ENCODE data around the gene B4GALT4.

B4GALT4 gene

DNA sequence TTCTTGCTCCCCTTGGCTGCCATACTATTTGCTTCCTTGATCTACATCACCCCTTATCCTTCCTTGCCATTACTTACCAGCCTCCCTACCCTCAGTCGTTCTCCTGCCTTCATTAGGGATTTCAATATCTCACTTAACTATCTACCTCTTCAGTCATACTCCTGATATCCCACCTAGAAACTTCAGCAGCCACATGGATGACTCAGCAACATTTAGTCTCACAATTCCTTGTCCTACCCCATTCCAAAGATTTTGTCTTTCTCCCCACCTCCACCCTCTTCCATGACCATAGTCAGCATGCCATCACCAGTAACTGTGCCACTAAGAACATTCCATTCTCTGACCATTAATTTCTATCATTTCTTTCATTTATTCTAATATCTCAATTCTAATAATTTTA lies 48.9 kb downstream of the B4GALT4 start:
- in situ Hi-C loops (cut with MboI; ENCODE audit: low sequenced_read_pairs, unreplicated experiment): no loop called here
- TF ChIP-seq, protein P1, sequence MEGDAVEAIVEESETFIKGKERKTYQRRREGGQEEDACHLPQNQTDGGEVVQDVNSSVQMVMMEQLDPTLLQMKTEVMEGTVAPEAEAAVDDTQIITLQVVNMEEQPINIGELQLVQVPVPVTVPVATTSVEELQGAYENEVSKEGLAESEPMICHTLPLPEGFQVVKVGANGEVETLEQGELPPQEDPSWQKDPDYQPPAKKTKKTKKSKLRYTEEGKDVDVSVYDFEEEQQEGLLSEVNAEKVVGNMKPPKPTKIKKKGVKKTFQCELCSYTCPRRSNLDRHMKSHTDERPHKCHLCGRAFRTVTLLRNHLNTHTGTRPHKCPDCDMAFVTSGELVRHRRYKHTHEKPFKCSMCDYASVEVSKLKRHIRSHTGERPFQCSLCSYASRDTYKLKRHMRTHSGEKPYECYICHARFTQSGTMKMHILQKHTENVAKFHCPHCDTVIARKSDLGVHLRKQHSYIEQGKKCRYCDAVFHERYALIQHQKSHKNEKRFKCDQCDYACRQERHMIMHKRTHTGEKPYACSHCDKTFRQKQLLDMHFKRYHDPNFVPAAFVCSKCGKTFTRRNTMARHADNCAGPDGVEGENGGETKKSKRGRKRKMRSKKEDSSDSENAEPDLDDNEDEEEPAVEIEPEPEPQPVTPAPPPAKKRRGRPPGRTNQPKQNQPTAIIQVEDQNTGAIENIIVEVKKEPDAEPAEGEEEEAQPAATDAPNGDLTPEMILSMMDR (IDR thresholded peaks at IDR 0.05; ENCODE audit: borderline replicate concordance, control extremely low read depth, extremely low read depth, insufficient read depth, missing control alignments): no peak
- DNase-seq (ENCODE audit: low spot score): no peak

DNA sequence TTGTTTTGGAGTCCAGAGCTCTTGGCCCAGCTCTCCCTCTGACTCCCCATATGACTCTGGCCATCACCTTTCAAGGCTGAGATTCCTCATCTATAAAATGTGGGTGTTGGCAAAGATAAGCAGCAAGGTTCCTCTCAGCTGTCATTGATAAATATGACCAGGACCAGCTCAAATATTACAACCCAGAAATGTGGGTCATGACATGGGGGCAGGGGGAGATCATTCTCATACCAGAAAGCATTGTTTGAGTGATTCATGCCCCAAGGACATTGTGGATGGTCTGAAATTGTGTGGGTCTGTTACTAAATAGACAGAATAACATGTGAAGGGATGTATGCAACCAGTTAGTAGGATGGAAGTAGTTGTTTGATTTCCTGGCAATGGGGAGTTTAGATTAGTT lies 53.4 kb downstream of the B4GALT4 start:
- DNase-seq (ENCODE audit: low spot score): no peak
- TF ChIP-seq, protein P1 (IDR thresholded peaks at IDR 0.05; ENCODE audit: borderline replicate concordance, control extremely low read depth, extremely low read depth, insufficient read depth, missing control alignments): no peak
- in situ Hi-C loops (cut with MboI; ENCODE audit: low sequenced_read_pairs, unreplicated experiment): no loop called here

DNA sequence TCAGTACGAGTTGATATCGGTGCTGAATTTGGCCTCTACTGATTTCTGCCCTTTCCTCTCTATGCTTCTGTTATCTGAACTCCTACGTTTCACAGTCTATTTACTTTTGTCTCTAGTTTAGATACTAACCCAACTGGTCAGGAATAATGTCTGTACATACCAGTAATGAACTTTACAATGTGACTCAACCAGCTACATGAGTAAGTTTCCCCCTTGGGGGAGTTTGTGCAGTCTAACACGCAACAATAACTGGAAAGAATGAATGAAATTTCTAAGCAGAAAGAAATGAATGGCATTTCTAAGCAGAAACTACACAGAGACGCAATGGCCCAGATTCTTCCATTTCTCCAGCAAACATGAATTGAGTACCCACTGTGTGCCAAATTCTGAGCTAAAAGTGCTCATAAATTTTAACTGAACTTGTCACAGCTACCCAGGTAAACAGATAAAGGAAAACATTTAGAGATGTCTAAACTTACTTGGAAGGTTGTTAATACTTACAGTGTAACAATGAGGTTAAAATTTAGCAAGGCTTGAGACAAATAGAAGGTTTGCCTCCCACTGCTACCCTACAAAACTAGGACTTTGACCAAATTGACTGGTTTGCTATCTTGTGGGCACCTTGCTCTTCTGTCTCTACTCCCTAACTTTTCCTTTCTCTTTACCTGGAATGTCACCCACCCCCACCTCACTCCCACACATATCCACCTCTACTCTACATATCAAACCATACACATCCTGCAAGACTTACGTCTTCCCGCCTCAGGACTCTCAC lies 55.7 kb downstream of the B4GALT4 start:
- in situ Hi-C loops (cut with MboI; ENCODE audit: low sequenced_read_pairs, unreplicated experiment): no loop called here
- no peak for DNase-seq (ENCODE audit: low spot score)
- TF ChIP-seq, protein P1 (IDR thresholded peaks at IDR 0.05; ENCODE audit: borderline replicate concordance, control extremely low read depth, extremely low read depth, insufficient read depth, missing control alignments): no peak

DNA sequence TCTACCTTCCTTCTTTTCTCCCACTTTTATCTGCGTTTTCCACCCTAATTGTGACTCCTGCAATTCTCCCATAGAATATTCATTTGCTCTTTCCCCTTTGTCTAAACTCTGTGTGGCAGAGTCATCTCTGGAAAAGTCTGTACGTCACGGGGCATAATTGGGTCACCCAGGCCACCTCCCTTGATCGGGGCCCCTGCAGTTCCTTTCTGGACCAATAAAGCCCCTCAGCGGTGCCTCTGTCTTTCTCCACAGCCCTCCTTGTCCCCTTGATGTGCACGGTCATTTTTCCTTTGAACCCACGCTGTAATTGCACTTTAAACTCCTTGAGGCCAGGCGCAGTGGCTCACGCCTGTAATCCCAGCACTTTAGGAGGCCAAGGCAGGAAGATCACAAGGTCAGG lies 56.6 kb downstream of the B4GALT4 start:
- in situ Hi-C loops (cut with MboI; ENCODE audit: low sequenced_read_pairs, unreplicated experiment): no loop called here
- DNase-seq (ENCODE audit: low spot score): no peak

DNA sequence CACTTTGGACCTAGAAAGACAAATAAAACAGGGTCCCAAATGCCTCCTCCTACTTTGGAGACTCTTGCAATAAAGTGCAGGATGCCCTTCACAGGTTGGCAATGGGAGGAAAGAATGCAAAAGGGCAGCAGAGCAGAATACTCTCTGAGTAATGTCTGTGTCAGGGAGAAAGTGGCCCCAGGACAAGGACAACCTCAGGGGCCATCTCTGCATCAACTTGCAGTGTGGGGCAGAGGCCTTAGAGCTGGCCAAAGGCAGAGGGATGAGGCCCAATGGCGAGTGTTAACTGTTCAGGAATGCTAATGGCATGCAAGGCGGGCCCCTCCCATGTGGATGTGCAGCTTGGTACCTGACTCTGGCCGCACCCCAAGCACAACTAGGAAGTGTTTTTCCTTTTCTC lies 58.9 kb downstream of the B4GALT4 start:
- in situ Hi-C loops (cut with MboI; ENCODE audit: low sequenced_read_pairs, unreplicated experiment): no loop called here
- DNase-seq (ENCODE audit: low spot score): no peak
- TF ChIP-seq, protein P1 (IDR thresholded peaks at IDR 0.05; ENCODE audit: borderline replicate concordance, control extremely low read depth, extremely low read depth, insufficient read depth, missing control alignments): no peak

More for the DNA sequence above, 56.6 kb downstream of the B4GALT4 start:
- TF ChIP-seq, protein P1 (IDR thresholded peaks at IDR 0.05; ENCODE audit: borderline replicate concordance, control extremely low read depth, extremely low read depth, insufficient read depth, missing control alignments): no peak

DNA sequence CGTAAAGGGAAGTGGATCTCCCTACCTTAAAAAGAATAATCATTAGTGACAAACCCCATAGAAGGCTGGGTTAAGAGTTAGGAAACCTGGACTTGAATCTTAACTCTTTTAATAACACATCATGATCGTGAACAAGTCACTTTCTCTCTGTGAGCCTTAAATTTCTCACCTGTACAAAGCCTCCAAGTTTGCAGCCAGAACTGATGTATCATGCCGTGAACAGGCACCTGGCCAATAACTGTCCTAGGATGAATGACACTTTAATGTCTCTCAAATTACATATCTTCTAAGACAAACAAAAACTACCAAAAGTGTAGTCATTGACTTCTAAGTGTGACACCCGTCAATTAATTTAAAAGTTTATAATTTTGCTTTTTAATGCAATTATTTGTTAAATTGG lies 63.4 kb downstream of the B4GALT4 start:
- DNase-seq (ENCODE audit: low spot score): no peak
- TF ChIP-seq, protein P1 (IDR thresholded peaks at IDR 0.05; ENCODE audit: borderline replicate concordance, control extremely low read depth, extremely low read depth, insufficient read depth, missing control alignments): no peak
- in situ Hi-C loops (cut with MboI; ENCODE audit: low sequenced_read_pairs, unreplicated experiment): no loop called here

All from GM13976 (cell line).